ENCODE results near the gene FDX2. TPM values are rescaled to one million over a fixed set of nuclear protein-coding genes. Genes with fewer than 3 reads are reported as not detected.

The FDX2 gene
- total and polyA plus RNA-seq, 2 of the 4 experiments (the other 2 are of a cell fraction): 39.8 to 72.0 TPM

GRCh38 chr19:10309423-10309822 is 6.4 kb downstream of the FDX2 start, which contains the start of gene ZGLP1:
ZGLP1 (minus strand) TSS chr19:10309815.
- in situ Hi-C loops (cut with MboI; ENCODE audit: low sequenced_read_pairs): no loop called here
- Histone ChIP-seq H3K79me1 (ENCODE audit: low read depth in 1 of 2, low read length in 2 of 2) (peaks cover 6 to 10% of the 10 kb centered on the region in 2 experiments), H3K4me1 (ENCODE audit: control insufficient read depth, insufficient read depth, low read length) (peaks cover 9% of the 10 kb centered on the region), H3K23ac (ENCODE audit: low read depth, low read length) (no peak within 1 kb of the TSS), H2BK5ac (ENCODE audit: low read depth, low read length, poor library complexity, severe bottlenecking) (no peak within 1 kb of the TSS), H3K14ac (replicated peaks; ENCODE audit: low read depth, low read length) (no peak within 1 kb of the TSS), H4K5ac (ENCODE audit: low read depth, low read length) (no peak within 1 kb of the TSS), H3K56ac (ENCODE audit: extremely low read depth, insufficient read depth, low read length) (no peak within 1 kb of the TSS), H2AFZ (replicated peaks; ENCODE audit: low read length, poor library complexity) (no peak within 1 kb of the TSS), H3K27ac (ENCODE audit: insufficient read depth, low read length) (no peak within 1 kb of the TSS), H2BK20ac (ENCODE audit: low read depth, low read length) (no peak within 1 kb of the TSS), H3K27me3 (ENCODE audit: control insufficient read depth, insufficient read depth, low read length) (no peaks in the 10 kb centered on the region), H2AK5ac (ENCODE audit: low read depth, low read length) (no peak within 1 kb of the TSS), H3K9me1 (ENCODE audit: insufficient read depth, low read length) (peaks cover 8% of the 10 kb centered on the region; the same call in 1 of the 2 replicates), H3K4me2 (ENCODE audit: low read depth, low read length) (no peak within 1 kb of the TSS), H4K20me1 (ENCODE audit: insufficient read depth, low read length) (no peaks in the 10 kb centered on the region), H3K9ac (ENCODE audit: low read depth, low read length) (no peak within 1 kb of the TSS), H2BK15ac (ENCODE audit: low read depth, low read length) (no peak within 1 kb of the TSS), H3K18ac (ENCODE audit: low read depth, low read length) (no peak within 1 kb of the TSS), H2BK120ac (ENCODE audit: low read depth, low read length) (no peak within 1 kb of the TSS), H3K36me3 (ENCODE audit: control insufficient read depth, insufficient read depth, low read length) (peaks cover 14% of the 10 kb centered on the region), H2AK9ac (replicated peaks; ENCODE audit: low read depth, low read length, poor library complexity) (peak within 1 kb of the TSS; percentile 15), H3K9me3 (ENCODE audit: control insufficient read depth, insufficient read depth, low read length) (no peaks in the 10 kb centered on the region), H4K91ac (ENCODE audit: insufficient read depth, low read depth, low read length) (no peak within 1 kb of the TSS), H4K8ac (ENCODE audit: low read depth in 2 of 2, low read length in 2 of 2) (no peak within 1 kb of the TSS), H3K4ac (ENCODE audit: low read depth, low read length) (no peak within 1 kb of the TSS), H3K4me3 (ENCODE audit: insufficient read depth, low read depth, low read length) (no peak within 1 kb of the TSS)
- ATAC-seq (ENCODE audit: low read depth): no peak
- TF ChIP-seq CEBPB (IDR thresholded peaks at IDR 0.05; ENCODE audit: low read depth, low read length): no peak
- no peak for TF ChIP-seq CHD1 (IDR thresholded peaks at IDR 0.05; ENCODE audit: low read depth, low read length)
- TF ChIP-seq POLR2A (IDR thresholded peaks at IDR 0.05; ENCODE audit: low read depth, low read length): no peak
- TF ChIP-seq, protein P1, sequence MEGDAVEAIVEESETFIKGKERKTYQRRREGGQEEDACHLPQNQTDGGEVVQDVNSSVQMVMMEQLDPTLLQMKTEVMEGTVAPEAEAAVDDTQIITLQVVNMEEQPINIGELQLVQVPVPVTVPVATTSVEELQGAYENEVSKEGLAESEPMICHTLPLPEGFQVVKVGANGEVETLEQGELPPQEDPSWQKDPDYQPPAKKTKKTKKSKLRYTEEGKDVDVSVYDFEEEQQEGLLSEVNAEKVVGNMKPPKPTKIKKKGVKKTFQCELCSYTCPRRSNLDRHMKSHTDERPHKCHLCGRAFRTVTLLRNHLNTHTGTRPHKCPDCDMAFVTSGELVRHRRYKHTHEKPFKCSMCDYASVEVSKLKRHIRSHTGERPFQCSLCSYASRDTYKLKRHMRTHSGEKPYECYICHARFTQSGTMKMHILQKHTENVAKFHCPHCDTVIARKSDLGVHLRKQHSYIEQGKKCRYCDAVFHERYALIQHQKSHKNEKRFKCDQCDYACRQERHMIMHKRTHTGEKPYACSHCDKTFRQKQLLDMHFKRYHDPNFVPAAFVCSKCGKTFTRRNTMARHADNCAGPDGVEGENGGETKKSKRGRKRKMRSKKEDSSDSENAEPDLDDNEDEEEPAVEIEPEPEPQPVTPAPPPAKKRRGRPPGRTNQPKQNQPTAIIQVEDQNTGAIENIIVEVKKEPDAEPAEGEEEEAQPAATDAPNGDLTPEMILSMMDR (conservative IDR thresholded peaks at IDR 0.05; ENCODE audit: low read depth, low read length): no peak
- no peak for TF ChIP-seq SMC3 (IDR thresholded peaks at IDR 0.05; ENCODE audit: low read depth, low read length)
- no peak for TF ChIP-seq MAFK (IDR thresholded peaks at IDR 0.05; ENCODE audit: low read depth, low read length)
- TF ChIP-seq RCOR1 (IDR thresholded peaks at IDR 0.05; ENCODE audit: insufficient replicate concordance, low read length): no peak
- no peak for TF ChIP-seq NFE2L2 (IDR thresholded peaks at IDR 0.05; ENCODE audit: low read depth, low read length)
- no peak for TF ChIP-seq RFX5 (IDR thresholded peaks at IDR 0.05; ENCODE audit: low read depth, low read length)
- no peak for TF ChIP-seq MAZ (IDR thresholded peaks at IDR 0.05; ENCODE audit: borderline replicate concordance, low read depth, low read length)
- TF ChIP-seq RAD21 (IDR thresholded peaks at IDR 0.05; ENCODE audit: low read length): no peak
- TF ChIP-seq, protein P2, sequence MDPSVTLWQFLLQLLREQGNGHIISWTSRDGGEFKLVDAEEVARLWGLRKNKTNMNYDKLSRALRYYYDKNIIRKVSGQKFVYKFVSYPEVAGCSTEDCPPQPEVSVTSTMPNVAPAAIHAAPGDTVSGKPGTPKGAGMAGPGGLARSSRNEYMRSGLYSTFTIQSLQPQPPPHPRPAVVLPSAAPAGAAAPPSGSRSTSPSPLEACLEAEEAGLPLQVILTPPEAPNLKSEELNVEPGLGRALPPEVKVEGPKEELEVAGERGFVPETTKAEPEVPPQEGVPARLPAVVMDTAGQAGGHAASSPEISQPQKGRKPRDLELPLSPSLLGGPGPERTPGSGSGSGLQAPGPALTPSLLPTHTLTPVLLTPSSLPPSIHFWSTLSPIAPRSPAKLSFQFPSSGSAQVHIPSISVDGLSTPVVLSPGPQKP (IDR thresholded peaks at IDR 0.05; ENCODE audit: borderline replicate concordance, low read depth, low read length): no peak
- no peak for TF ChIP-seq FOS (IDR thresholded peaks at IDR 0.05; ENCODE audit: low read depth, low read length)
- no peak for TF ChIP-seq BHLHE40 (IDR thresholded peaks at IDR 0.05; ENCODE audit: low read depth, low read length)
- TF ChIP-seq USF2 (IDR thresholded peaks at IDR 0.05; ENCODE audit: low read depth, low read length): no peak
- TF ChIP-seq MXI1 (IDR thresholded peaks at IDR 0.05; ENCODE audit: borderline replicate concordance, low read depth, low read length): no peak
- dilution Hi-C loops (cut with HindIII; ENCODE audit: low sequenced_read_pairs, unreplicated experiment): no loop called here
- BruUV-seq (replicated peaks): no TSS peak
- ChIA-PET CTCF (no interaction called here), POLR2A (ENCODE audit: unreplicated experiment) (no interaction called here)
- no peak for DNase-seq
- intact Hi-C loops (cut with micrococcal nuclease): no loop called here
- 92% methylated on average over 9 of the region's 24 CpGs; no CpG with 5 or more reads in 1 of the 2 experiments for WGBS, 2 experiments (ENCODE audit: extremely low coverage in 2 of 2, insufficient read length in 1 of 2)
